Common myeloid progenitor, CD34-positive (primary cell): ENCODE data around the gene LSM7.
A peak's percentile ranks its signal among the peaks of the same experiment; 100 is the strongest.

Source experiments
- CTCF ChIA-PET: fragments of 350-600 bp; sonication (Branson Sonifier 250); formaldehyde crosslinking; loops from one replicate; lab custom pipeline; 2021; ENCODE audit warnings: antibody characterized with exemption; lab: Charles Lee
- POLR2A ChIA-PET: fragments of 350-600 bp; sonication (Branson Sonifier 250); formaldehyde crosslinking; loops from one replicate; lab custom pipeline; 2021; ENCODE audit warnings: antibody characterized with exemption; lab: Charles Lee
- DNase-seq, 3 donors: peaks; one replicate each; pipeline versions ENCODE4 v3.0.0 to v3.0.0-alpha.2; 2013
- H3K27ac ChIP-seq, 2 experiments: 1 replicate in 1 of 2; 2 replicates in 1 of 2; pipeline ENCODE4 v1.7.0; 2013; ENCODE audit warnings: inconsistent platforms in 2 of 2, low read length in 2 of 2, mild to moderate bottlenecking in 2 of 2, low read depth in 1 of 2, moderate library complexity in 1 of 2; ENCODE audit not compliant: severe bottlenecking in 2 of 2, insufficient read depth in 1 of 2, poor library complexity in 1 of 2
- H3K27me3 ChIP-seq, 5 experiments: replicated peaks in 2 of 5; 1 replicate in 3 of 5; 2 replicates in 2 of 5; pipeline versions ENCODE4 v1.6.1 to v1.7.0; 2013; ENCODE audit warnings: low read length in 4 of 5, mild to moderate bottlenecking in 2 of 5, moderate library complexity in 2 of 5, inconsistent platforms in 1 of 5; ENCODE audit not compliant: insufficient read depth in 5 of 5, control insufficient read depth in 4 of 5
- H3K36me3 ChIP-seq, 4 experiments: 1 replicate in 2 of 4; 2 replicates in 2 of 4; pipeline versions ENCODE4 v1.6.1 to v1.7.0; 2013; ENCODE audit warnings: low read length in 3 of 4, control low read depth in 1 of 4, mild to moderate bottlenecking in 1 of 4; ENCODE audit not compliant: control insufficient read depth in 4 of 4, insufficient read depth in 4 of 4
- H3K4me1 ChIP-seq, 4 experiments: 1 replicate in 3 of 4; 2 replicates in 1 of 4; pipeline versions ENCODE4 v1.6.1 to v1.7.1; 2013; ENCODE audit warnings: low read length in 3 of 4, mild to moderate bottlenecking in 3 of 4, control low read depth in 1 of 4, inconsistent platforms in 1 of 4, moderate library complexity in 1 of 4; ENCODE audit not compliant: control insufficient read depth in 4 of 4, insufficient read depth in 4 of 4; ENCODE audit errors: control extremely low read depth in 1 of 4
- H3K4me3 ChIP-seq, 7 experiments: 1 replicate in 4 of 7; 2 replicates in 3 of 7; pipeline versions ENCODE4 v1.5.1 to v1.7.0; 2013; ENCODE audit warnings: mild to moderate bottlenecking in 7 of 7, low read length in 6 of 7, moderate library complexity in 6 of 7, inconsistent platforms in 2 of 7, low read depth in 2 of 7, control low read depth in 1 of 7; ENCODE audit not compliant: insufficient read depth in 4 of 7, control insufficient read depth in 1 of 7; ENCODE audit errors: extremely low read depth in 1 of 7
- H3K9me3 ChIP-seq, 5 experiments: 1 replicate in 4 of 5; 2 replicates in 1 of 5; pipeline versions ENCODE4 v1.6.1 to v1.7.1; 2013; ENCODE audit warnings: low read length in 4 of 5, mild to moderate bottlenecking in 2 of 5, inconsistent platforms in 1 of 5, low read depth in 1 of 5, moderate library complexity in 1 of 5; ENCODE audit not compliant: control insufficient read depth in 4 of 5, insufficient read depth in 2 of 5; ENCODE audit errors: control extremely low read depth in 1 of 5
- WGBS: methylation state at CpG from one replicate; pipeline ENCODE4 v1.1.5; 2013; ENCODE audit not compliant: insufficient coverage; 5-methylcytosine and 5-hydroxymethylcytosine counted together

The LSM7 gene

GRCh38 chr19:2274931-2275535, 53.4 kb downstream of the LSM7 start:
- no peaks in the 10 kb centered on the region for H3K27me3 ChIP-seq
- 62% methylated on average over 13 of the region's 16 CpGs for WGBS
- peaks cover 0 to 41% (median 24%) of the 10 kb centered on the region in 4 experiments for H3K36me3 ChIP-seq
- H3K4me1 ChIP-seq, result peaks cover 4 to 40% (median 39%) of the 10 kb centered on the region in 4 experiments
- H3K9me3 ChIP-seq, result no peaks in the 10 kb centered on the region
- peak; percentile 72 to 86 (median 85) for DNase-seq
- no peak overlapping the region for H3K27ac ChIP-seq
- CTCF ChIA-PET, result interaction anchor here (1.0 to 6.0 kb wide), 17 partner anchors 11 to 350 kb away, joined by 3 to 44 read pairs (median 5); partner anchors contain the start of genes LSM7 and SPPL2B
- H3K4me3 ChIP-seq, result no peak overlapping the region
- POLR2A ChIA-PET, result interaction anchor here (0.6 to 1.4 kb wide), 3 partner anchors 14 to 342 kb away, joined by 3 to 5 read pairs (median 5); partner anchors contain the start of gene PLEKHJ1

GRCh38 chr19:2274185-2274711, 54.1 kb downstream of the LSM7 start:
- 83% methylated on average over 4 of the region's 9 CpGs for WGBS
- Histone ChIP-seq H3K9me3 (no peaks in the 10 kb centered on the region), H3K27me3 (no peaks in the 10 kb centered on the region), H3K27ac (peak overlapping the region in 1 of 2 experiments; percentile 23), H3K4me3 (peak overlapping the region in 1 of 7 experiments; percentile 54), H3K4me1 (peaks cover 4 to 40% (median 39%) of the 10 kb centered on the region in 4 experiments), H3K36me3 (peaks cover 0 to 41% (median 24%) of the 10 kb centered on the region in 4 experiments)
- DNase-seq, result no peak
- POLR2A ChIA-PET, result interaction anchor here (0.6 to 1.8 kb wide), 4 partner anchors 15 to 343 kb away, joined by 3 to 5 read pairs (median 5); partner anchors contain the start of gene PLEKHJ1
- CTCF ChIA-PET, result interaction anchor here (0.6 to 6.0 kb wide), 19 partner anchors 8 to 394 kb away, joined by 3 to 44 read pairs (median 4); partner anchors contain the start of genes LSM7, PEAK3 and SPPL2B

- 20% methylated on average over 45 of the region's 45 CpGs for WGBS
- peak; percentile 77 to 82 (median 78) for DNase-seq
- ChIA-PET CTCF (interaction anchor here (0.6 to 6.0 kb wide), 18 partner anchors 9 to 120 kb away, joined by 3 to 44 read pairs (median 4); partner anchors contain the start of genes LSM7, PEAK3, PLEKHJ1 and SPPL2B), POLR2A (interaction anchor here (0.6 to 1.8 kb wide), 3 partner anchors 21 to 863 kb away, joined by 3 to 5 read pairs (median 3); no protein-coding TSS in a partner anchor)
- Histone ChIP-seq H3K4me3 (peak overlapping the region in 4 of 7 experiments; percentile 28 to 54 (median 44)), H3K36me3 (peaks cover 0 to 41% (median 24%) of the 10 kb centered on the region in 4 experiments), H3K27me3 (no peaks in the 10 kb centered on the region), H3K4me1 (peaks cover 5 to 44% (median 40%) of the 10 kb centered on the region in 4 experiments), H3K27ac (peak overlapping the region in 1 of 2 experiments; percentile 58), H3K9me3 (no peaks in the 10 kb centered on the region)
Measured at GRCh38 chr19:2273356-2274184, 54.8 kb downstream of the LSM7 start.
